HFFc6 (cell line): Measurements from ENCODE around the gene SSBP2. TPM values are rescaled to one million over a fixed set of nuclear protein-coding genes. Genes with fewer than 3 reads are reported as not detected.
A peak's percentile ranks its signal among the peaks of the same experiment; 100 is the strongest.
"Not testable (repeated sequence)": the region's sequence is repeated elsewhere in the genome, so short reads cannot be mapped to it uniquely, and the experiment has no call there.

Experiments
- DNase-seq: peaks from one replicate; pipeline ENCODE4 v3.0.0-alpha.2; 2018
- H3K27ac Mint-ChIP-seq: 2 replicates; pipeline ENCODE4 v1.8.0; 2020; ENCODE audit warnings: mild to moderate bottlenecking, mixed read lengths
- H3K27me3 Mint-ChIP-seq: 2 replicates; pipeline ENCODE4 v1.8.0; 2021; ENCODE audit warnings: mild to moderate bottlenecking, moderate library complexity, mixed read lengths; ENCODE audit not compliant: insufficient read depth
- H3K36me3 Mint-ChIP-seq: 2 replicates; pipeline ENCODE4 v1.8.0; 2021; ENCODE audit warnings: low read depth, mixed read lengths
- H3K4me1 Mint-ChIP-seq: 2 replicates; pipeline ENCODE4 v1.8.0; 2020; ENCODE audit warnings: low read depth, mixed read lengths
- H3K4me3 Mint-ChIP-seq: 2 replicates; pipeline ENCODE4 v1.8.0; 2020; ENCODE audit warnings: mild to moderate bottlenecking, moderate library complexity, mixed read lengths
- H3K9me3 Mint-ChIP-seq: 2 replicates; pipeline ENCODE4 v1.8.0; 2020; ENCODE audit warnings: mild to moderate bottlenecking, mixed read lengths
- CTCF ChIP-seq: fragments of 200-600 bp; sonication (generic); IDR thresholded peaks from 2 replicates; pipeline ENCODE4 v1.5.0; 2021; ENCODE audit warnings: antibody characterized with exemption, mild to moderate bottlenecking
- total RNA-seq, 6 experiments: library from RNA; stranded (reverse); fragmentation: NEBNext Ultra II Directional; extraction: Animal tissue kit (Norgen Biotek cat#: 25700); gene quantifications; 2 replicates in 1 of 6; 3 replicates in 5 of 6; pipeline ENCODE4 v1.2.3, GENCODE V29; 2021

SSBP2 gene
- total RNA-seq, 6 experiments from 2014 or later = 21.0 to 28.6 (median 25.1) TPM

- Mint-ChIP-seq H3K27ac (peak overlapping the region; percentile 68), H3K27me3 (no peaks in the 10 kb centered on the region), H3K36me3 (peaks cover 8% of the 10 kb centered on the region; the same call in 1 of the 2 replicates), H3K4me1 (peaks cover 67% of the 10 kb centered on the region), H3K9me3 (no peaks in the 10 kb centered on the region), H3K4me3 (peak overlapping the region; percentile 49)
- no peak for DNase-seq
- TF ChIP-seq CTCF = no peak
These were observed 33.0 kb downstream of the SSBP2 start for GRCh38 chr5:81717860-81718259.

- DNase-seq = peak; percentile 46
- H3K27me3 Mint-ChIP-seq = no peaks in the 10 kb centered on the region
- peaks cover 61% of the 10 kb centered on the region for H3K4me1 Mint-ChIP-seq
- H3K9me3 Mint-ChIP-seq = no peaks in the 10 kb centered on the region
- peaks cover 8% of the 10 kb centered on the region; the same call in 1 of the 2 replicates for H3K36me3 Mint-ChIP-seq
- no peak for TF ChIP-seq CTCF
- peak overlapping the region; percentile 68 for H3K27ac Mint-ChIP-seq
- peak overlapping the region; percentile 49 for H3K4me3 Mint-ChIP-seq
These were observed 33.7 kb downstream of the SSBP2 start for GRCh38 chr5:81717226-81717625.

- not testable (repeated sequence) for H3K27me3 Mint-ChIP-seq, DNase-seq, H3K36me3 Mint-ChIP-seq, H3K27ac Mint-ChIP-seq, H3K9me3 Mint-ChIP-seq, H3K4me3 Mint-ChIP-seq
- peaks cover 40% of the 10 kb centered on the region for H3K4me1 Mint-ChIP-seq
These were observed 36.8 kb downstream of the SSBP2 start for GRCh38 chr5:81714076-81714475.

GRCh38 chr5:81708889-81709288, 42.0 kb downstream of the SSBP2 start:
- DNase-seq = no peak
- no peak overlapping the region for H3K27ac Mint-ChIP-seq
- no peaks in the 10 kb centered on the region for H3K27me3 Mint-ChIP-seq
- H3K9me3 Mint-ChIP-seq = no peaks in the 10 kb centered on the region
- no peaks in the 10 kb centered on the region for H3K4me1 Mint-ChIP-seq
- no peaks in the 10 kb centered on the region for H3K36me3 Mint-ChIP-seq
- no peak overlapping the region for H3K4me3 Mint-ChIP-seq
- TF ChIP-seq CTCF = no peak

- no peak overlapping the region for H3K27ac Mint-ChIP-seq
- no peaks in the 10 kb centered on the region for H3K27me3 Mint-ChIP-seq
- no peaks in the 10 kb centered on the region for H3K9me3 Mint-ChIP-seq
- peaks cover 9% of the 10 kb centered on the region for H3K4me1 Mint-ChIP-seq
- TF ChIP-seq CTCF = no peak
- peaks cover 11% of the 10 kb centered on the region for H3K36me3 Mint-ChIP-seq
- H3K4me3 Mint-ChIP-seq = no peak overlapping the region
- DNase-seq = no peak
These were observed 47.1 kb downstream of the SSBP2 start for GRCh38 chr5:81703840-81704239.

- peaks cover 11% of the 10 kb centered on the region for H3K36me3 Mint-ChIP-seq
- peaks cover 14% of the 10 kb centered on the region for H3K4me1 Mint-ChIP-seq
- no peaks in the 10 kb centered on the region for H3K9me3 Mint-ChIP-seq
- no peaks in the 10 kb centered on the region for H3K27me3 Mint-ChIP-seq
- no peak overlapping the region for H3K27ac Mint-ChIP-seq
- DNase-seq = no peak
- no peak overlapping the region for H3K4me3 Mint-ChIP-seq
- no peak for TF ChIP-seq CTCF
These were observed 50.7 kb downstream of the SSBP2 start for GRCh38 chr5:81700166-81700565.
